ENCODE results near the gene KIF3B. TPM values are rescaled to one million over a fixed set of nuclear protein-coding genes. Genes with fewer than 3 reads are reported as not detected.
A peak's percentile ranks its signal among the peaks of the same experiment; 100 is the strongest.

The KIF3B gene
- total RNA-seq: 10 to 100 TPM; 22.6 to 23.5 TPM

DNA sequence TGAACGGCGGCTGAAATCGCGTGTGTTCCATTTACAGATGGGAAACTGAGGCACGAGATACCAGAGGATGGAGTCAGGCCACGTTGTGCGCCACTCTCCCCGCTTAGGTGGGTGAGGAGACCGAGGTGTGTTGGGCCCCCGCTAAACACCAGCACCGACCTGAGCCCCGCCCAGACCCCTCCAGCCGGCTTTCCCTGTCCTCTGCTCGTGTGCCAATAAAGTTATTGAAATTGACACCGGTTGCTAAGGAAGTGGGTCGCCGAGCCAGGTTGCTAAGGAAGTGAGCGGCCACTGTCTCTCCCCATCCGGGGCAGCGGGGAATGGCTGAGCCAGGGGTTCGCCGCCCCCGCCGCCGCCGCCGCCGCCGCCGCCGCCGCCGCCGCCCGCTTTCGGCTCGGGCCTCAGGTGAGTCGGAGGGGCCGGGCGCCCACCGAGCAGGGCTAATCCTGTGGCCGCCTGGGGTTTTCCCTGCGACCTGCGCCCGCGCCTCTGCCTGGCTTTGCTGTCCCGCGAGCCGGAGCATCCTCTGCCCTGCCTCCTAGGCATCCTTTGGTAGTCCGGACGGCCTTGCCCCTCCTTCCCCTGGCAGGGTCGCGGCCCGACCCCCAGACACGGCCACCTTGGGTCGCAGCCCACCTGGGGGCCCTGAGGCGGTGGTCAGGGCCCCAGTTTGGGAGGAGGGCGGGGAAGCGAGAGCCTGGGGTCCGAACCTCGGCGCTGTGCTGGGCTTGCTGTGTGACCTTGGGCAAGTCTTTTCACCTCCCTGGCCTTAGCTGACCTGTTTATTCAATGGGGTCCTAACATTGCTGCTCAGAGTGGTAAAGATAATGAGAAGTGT is at the start of gene KIF3B:
Gene KIF3B (plus strand): TSS at position 291 of the 838 bp plus-strand sequence. CDS start 32,127 bp downstream, outside the sequence.
- DNase-seq (ENCODE audit: low spot score): peak; percentile 84
- intact Hi-C loops (cut with DNase I): no loop called here
- H3K27ac ChIP-seq: peak within 1 kb of the TSS; percentile 61 to 68
- H3K9me3 ChIP-seq: no peaks in the 10 kb centered on the region
- no peaks in the 10 kb centered on the region for H3K27me3 ChIP-seq (replicated peaks; ENCODE audit: insufficient read depth)
- TF ChIP-seq POLR2AphosphoS5 (IDR thresholded peaks at IDR 0.05): peak; percentile 95
- TF ChIP-seq POLR2A (IDR thresholded peaks at IDR 0.05): peak; percentile 38
- TF ChIP-seq, protein P1, sequence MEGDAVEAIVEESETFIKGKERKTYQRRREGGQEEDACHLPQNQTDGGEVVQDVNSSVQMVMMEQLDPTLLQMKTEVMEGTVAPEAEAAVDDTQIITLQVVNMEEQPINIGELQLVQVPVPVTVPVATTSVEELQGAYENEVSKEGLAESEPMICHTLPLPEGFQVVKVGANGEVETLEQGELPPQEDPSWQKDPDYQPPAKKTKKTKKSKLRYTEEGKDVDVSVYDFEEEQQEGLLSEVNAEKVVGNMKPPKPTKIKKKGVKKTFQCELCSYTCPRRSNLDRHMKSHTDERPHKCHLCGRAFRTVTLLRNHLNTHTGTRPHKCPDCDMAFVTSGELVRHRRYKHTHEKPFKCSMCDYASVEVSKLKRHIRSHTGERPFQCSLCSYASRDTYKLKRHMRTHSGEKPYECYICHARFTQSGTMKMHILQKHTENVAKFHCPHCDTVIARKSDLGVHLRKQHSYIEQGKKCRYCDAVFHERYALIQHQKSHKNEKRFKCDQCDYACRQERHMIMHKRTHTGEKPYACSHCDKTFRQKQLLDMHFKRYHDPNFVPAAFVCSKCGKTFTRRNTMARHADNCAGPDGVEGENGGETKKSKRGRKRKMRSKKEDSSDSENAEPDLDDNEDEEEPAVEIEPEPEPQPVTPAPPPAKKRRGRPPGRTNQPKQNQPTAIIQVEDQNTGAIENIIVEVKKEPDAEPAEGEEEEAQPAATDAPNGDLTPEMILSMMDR (IDR thresholded peaks at IDR 0.05): no peak
- H3K4me3 ChIP-seq: peak within 1 kb of the TSS; percentile 81 to 94
- whole genome bisulfite sequencing: 2% methylated on average over 50 of the region's 62 CpGs
- H3K4me1 ChIP-seq (replicated peaks): peaks cover 4% of the 10 kb centered on the region
- H3K36me3 ChIP-seq: no peaks in the 10 kb centered on the region

DNA sequence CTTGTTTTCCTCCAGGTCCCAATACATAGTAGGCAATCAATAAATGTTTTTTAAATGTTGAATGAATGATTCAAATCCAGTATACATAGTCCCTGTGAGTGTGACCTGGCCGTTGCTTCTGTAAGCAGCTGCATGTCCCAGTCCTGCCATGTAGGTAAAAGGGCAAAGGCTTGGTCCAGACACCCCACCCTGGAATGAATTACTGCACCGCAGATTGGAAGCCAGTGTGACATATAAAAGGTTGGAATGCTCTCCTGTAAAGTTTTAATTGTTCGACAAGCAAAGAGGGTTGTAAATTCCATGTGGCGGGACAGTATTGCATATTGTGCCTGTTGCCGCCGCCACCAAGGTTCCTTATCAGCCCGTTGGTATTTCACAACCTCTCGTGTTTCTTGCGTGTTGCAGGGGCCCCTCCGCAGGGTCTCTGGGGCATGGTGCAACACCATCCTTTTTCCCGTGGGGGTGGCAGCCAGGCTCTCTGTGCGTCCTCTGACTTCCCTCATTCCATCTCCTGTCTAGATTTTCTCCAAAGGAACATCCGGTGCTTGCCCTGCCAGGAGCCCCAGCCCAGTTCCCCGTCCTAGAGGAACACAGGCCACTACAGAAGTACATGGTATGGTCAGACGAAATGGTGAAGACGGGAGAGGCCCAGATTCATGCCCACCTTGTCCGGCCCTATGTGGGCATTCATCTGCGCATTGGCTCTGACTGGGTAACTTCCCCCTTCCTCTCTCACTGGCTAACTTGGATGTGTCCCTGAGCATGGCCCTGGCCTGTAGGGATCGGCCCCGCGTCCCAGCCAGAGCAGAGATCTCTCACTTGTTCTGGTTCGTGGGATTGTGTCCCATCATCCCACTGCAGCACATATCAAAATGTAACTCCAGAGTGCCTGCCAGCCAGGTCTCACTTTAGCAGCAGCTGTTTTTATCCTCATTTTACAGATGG is 49.4 kb upstream of the KIF3B start:
- WGBS: 35% methylated on average over 22 of the region's 22 CpGs
- Histone ChIP-seq H3K36me3 (peaks cover 3% of the 10 kb centered on the region in 2 donors), H3K9me3 (no peaks in the 10 kb centered on the region), H3K27ac (no peak overlapping the region), H3K27me3 (replicated peaks; ENCODE audit: insufficient read depth) (no peaks in the 10 kb centered on the region), H3K4me3 (no peak overlapping the region), H3K4me1 (replicated peaks) (peaks cover 5% of the 10 kb centered on the region)
- intact Hi-C loops (cut with DNase I): no loop called here
- DNase-seq (ENCODE audit: low spot score): peak; percentile 72
- TF ChIP-seq POLR2A (IDR thresholded peaks at IDR 0.05) (no peak), POLR2AphosphoS5 (IDR thresholded peaks at IDR 0.05) (peak; percentile 82)

DNA sequence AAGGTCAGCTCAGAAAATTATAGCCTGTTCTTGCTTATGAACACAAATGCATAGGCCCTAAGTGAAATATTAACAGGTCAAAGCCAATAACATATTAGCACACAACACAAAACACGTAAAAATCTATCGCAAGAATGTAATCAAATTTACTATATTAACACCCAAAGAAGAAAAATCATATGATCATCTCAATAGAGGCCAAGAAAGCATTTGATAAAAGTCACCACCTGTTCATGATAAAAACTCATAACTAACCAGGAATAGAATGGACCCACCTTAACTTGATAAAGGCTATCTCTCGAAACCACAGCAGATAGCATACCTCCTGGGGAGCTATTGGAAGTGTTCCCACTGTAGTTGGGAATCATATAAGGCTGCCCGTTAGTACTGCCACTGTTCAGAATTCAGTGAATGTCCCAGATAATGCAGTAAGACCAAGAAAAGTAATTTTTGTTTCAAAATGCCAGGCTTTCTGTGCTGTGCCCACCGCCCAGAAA is 48.2 kb upstream of the KIF3B start:
- no peak for DNase-seq (ENCODE audit: low spot score)
- H3K27ac ChIP-seq: no peak overlapping the region
- no peaks in the 10 kb centered on the region for H3K27me3 ChIP-seq (replicated peaks; ENCODE audit: insufficient read depth)
- 90% methylated on average over 5 of the region's 5 CpGs for WGBS
- no peak overlapping the region for H3K4me3 ChIP-seq
- H3K9me3 ChIP-seq: no peaks in the 10 kb centered on the region
- intact Hi-C loops (cut with DNase I): no loop called here
- peaks cover 5% of the 10 kb centered on the region for H3K4me1 ChIP-seq (replicated peaks)
- TF ChIP-seq POLR2A (IDR thresholded peaks at IDR 0.05) (no peak), POLR2AphosphoS5 (IDR thresholded peaks at IDR 0.05) (no peak)
- TF ChIP-seq, protein P1 (IDR thresholded peaks at IDR 0.05): no peak
- peaks cover 0 to 4% of the 10 kb centered on the region in 2 donors for H3K36me3 ChIP-seq

DNA sequence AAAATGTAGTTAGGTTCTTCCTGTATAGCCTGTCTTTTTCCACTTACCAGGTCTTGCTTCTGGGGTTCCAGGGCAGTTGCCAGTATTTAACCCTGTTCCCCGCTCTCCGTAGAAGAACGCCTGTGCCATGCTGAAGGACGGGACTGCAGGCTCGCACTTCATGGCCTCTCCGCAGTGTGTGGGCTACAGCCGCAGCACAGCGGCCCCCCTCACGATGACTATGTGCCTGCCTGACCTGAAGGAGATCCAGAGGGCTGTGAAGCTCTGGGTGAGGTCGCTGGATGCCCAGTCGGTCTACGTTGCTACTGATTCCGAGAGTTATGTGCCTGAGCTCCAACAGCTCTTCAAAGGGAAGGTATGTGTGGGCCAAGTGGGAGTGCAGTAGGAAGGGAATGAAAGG is 46.7 kb upstream of the KIF3B start:
- no peaks in the 10 kb centered on the region for H3K27me3 ChIP-seq (replicated peaks; ENCODE audit: insufficient read depth)
- peaks cover 5% of the 10 kb centered on the region for H3K4me1 ChIP-seq (replicated peaks)
- H3K9me3 ChIP-seq: no peaks in the 10 kb centered on the region
- H3K36me3 ChIP-seq: peaks cover 0 to 4% of the 10 kb centered on the region in 2 donors
- H3K27ac ChIP-seq: no peak overlapping the region
- H3K4me3 ChIP-seq: no peak overlapping the region
- TF ChIP-seq POLR2A (IDR thresholded peaks at IDR 0.05): no peak
- TF ChIP-seq, protein P1 (IDR thresholded peaks at IDR 0.05): no peak
- no peak for TF ChIP-seq POLR2AphosphoS5 (IDR thresholded peaks at IDR 0.05)
- WGBS: 97% methylated on average over 13 of the region's 13 CpGs
- DNase-seq (ENCODE audit: low spot score): no peak
- intact Hi-C loops (cut with DNase I): no loop called here

DNA sequence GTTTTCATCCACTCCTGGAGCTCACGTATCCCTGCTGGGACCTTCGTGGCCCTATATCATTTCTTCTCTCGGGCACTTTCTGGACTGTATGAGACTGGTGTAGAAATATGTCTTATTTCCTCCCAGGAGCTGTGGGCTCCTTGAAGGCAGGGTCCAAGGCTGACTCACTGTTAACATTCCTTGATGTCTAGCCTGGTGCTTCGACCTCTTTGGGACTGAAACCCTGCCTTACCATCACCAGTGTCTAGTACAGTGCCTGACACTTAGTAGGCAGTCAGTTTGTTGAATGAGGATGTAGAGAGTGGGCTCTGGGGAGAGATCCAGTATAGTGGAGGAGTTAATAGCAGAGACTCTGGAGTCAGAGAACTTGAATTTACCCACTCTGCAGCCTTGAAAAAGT is 46.2 kb upstream of the KIF3B start:
- Histone ChIP-seq H3K36me3 (peaks cover 0 to 6% of the 10 kb centered on the region in 2 donors), H3K4me1 (replicated peaks) (peaks cover 5% of the 10 kb centered on the region)
- 96% methylated on average over 4 of the region's 4 CpGs for WGBS

More for the DNA sequence above, 46.2 kb upstream of the KIF3B start:
- no peak overlapping the region for H3K4me3 ChIP-seq
- H3K27ac ChIP-seq: no peak overlapping the region
- intact Hi-C loops (cut with DNase I): no loop called here
- no peaks in the 10 kb centered on the region for H3K27me3 ChIP-seq (replicated peaks; ENCODE audit: insufficient read depth)
- no peak for DNase-seq (ENCODE audit: low spot score)
- H3K9me3 ChIP-seq: no peaks in the 10 kb centered on the region
- no peak for TF ChIP-seq POLR2A (IDR thresholded peaks at IDR 0.05)
- no peak for TF ChIP-seq POLR2AphosphoS5 (IDR thresholded peaks at IDR 0.05)
- TF ChIP-seq, protein P1 (IDR thresholded peaks at IDR 0.05): no peak
